Pancreas (tissue), 10 donors: ENCODE results near the gene SUV39H1. TPM values are rescaled to one million over a fixed set of nuclear protein-coding genes. Genes with fewer than 3 reads are reported as not detected.
"Not testable (repeated sequence)": the region's sequence is repeated elsewhere in the genome, so short reads cannot be mapped to it uniquely, and the experiment has no call there.

ENCODE experiments used
- ATAC-seq, 4 donors: fragments of 200-7000 bp; cut with Tn5 transposase; one replicate each; pipeline versions ENCODE4 v1.8.0 to v1.9.1; 2020; ENCODE audit warnings: mild to moderate bottlenecking in 4 of 4, moderate library complexity in 4 of 4
- DNase-seq, 6 donors: peaks; one replicate each; pipeline ENCODE4 v3.0.0-alpha.2; 2020
- FAIRE-seq: peaks from 2 replicates; lab custom pipeline; 2012; peaks lifted over from hg19 to GRCh38; lab: Jason Lieb, UNC
- H3K27ac ChIP-seq, 4 donors: fragments of 200-600 bp; sonication (generic); 1 replicate in 3 of 4; 2 replicates in 1 of 4; pipeline versions ENCODE4 v1.5.0 to v1.8.0; 2020
- H3K27me3 ChIP-seq, 4 donors: fragments of 200-600 bp; one replicate each; pipeline ENCODE4 v1.8.0; 2021
- H3K36me3 ChIP-seq, 3 donors: fragments of 200-600 bp; sonication (generic) in 1 of 3; one replicate each; pipeline versions ENCODE4 v1.5.0 to v1.8.0; 2020 to 2021
- H3K4me1 ChIP-seq, 3 donors: fragments of 200-600 bp; one replicate each; pipeline ENCODE4 v1.8.0; 2021
- H3K4me3 ChIP-seq, 4 donors: fragments of 200-600 bp; sonication (generic) in 2 of 4; one replicate each; pipeline versions ENCODE4 v1.5.0 to v1.8.0; 2020 to 2021
- H3K9me3 ChIP-seq, 4 donors: fragments of 200-600 bp; one replicate each; pipeline ENCODE4 v1.8.0; 2021
- CTCF ChIP-seq, 4 donors: fragments of 200-600 bp; sonication (generic) in 3 of 4; IDR thresholded peaks; one replicate each; pipeline versions ENCODE4 v1.5.0 to v1.8.0; 2021; ENCODE audit warnings: antibody characterized with exemption in 4 of 4
- WGBS, 2 donors: extraction: QIAGEN DNeasy Blood & Tissue Kit; methylation state at CpG; one replicate each; pipeline ENCODE4 v1.1.7; 2013; 5-methylcytosine and 5-hydroxymethylcytosine counted together
- intact Hi-C, 3 donors: fragments of 100-400 bp; cut with DNase I; formaldehyde crosslinking; loops; one replicate each; pipeline versions ENCODE4 v1.11.1 to v1.14.2; 2022
- polyA plus RNA-seq, 2 donors: library from polyadenylated mRNA; stranded (reverse); fragments of 200-250 nt; gene quantifications; one replicate each; pipeline ENCODE4 v1.2.3, GENCODE V29; 2013
- total RNA-seq, 6 donors: library from RNA; stranded (reverse); fragmentation: NEBNext Ultra II Directional in 4 of 6; extraction: Animal tissue kit (Norgen Biotek cat#: 25700) in 4 of 6; gene quantifications; one replicate each; pipeline versions ENCODE4 v1.2.1 to v1.2.4, GENCODE V29; 2021 to 2023
- donor health status: healthy with polysubstance abuse.
- donor health status: DM: no; HTN: no; CAD: no; lungs with moderate emphysema.
- donor health status: DM: no; HTN: no; CAD: no.
- donor health status: control.
- donor health status: control.
- donor health status: Bipolar disorder and iron deficiency.
- donor health status: DM: yes; HTN: yes; CAD: no.
- donor health status: DM: no; HTN: no; CAD: no.
- donor health status: DM: no; HTN: no; CAD: no.
- donor health status: DM: yes; HTN: yes; CAD: no.

Gene SUV39H1
- total and polyA plus RNA-seq, 8 donors = 0.88 to 2.8 (median 1.9) TPM

- intact Hi-C loops = no loop called here
- no peak overlapping the region for H3K27ac ChIP-seq
- H3K9me3 ChIP-seq = no peaks in the 10 kb centered on the region
- DNase-seq = no peak
- no peaks in the 10 kb centered on the region for H3K27me3 ChIP-seq
- no peak overlapping the region for H3K4me3 ChIP-seq
- no peaks in the 10 kb centered on the region for H3K36me3 ChIP-seq
- ATAC-seq = no peak
- H3K4me1 ChIP-seq = no peaks in the 10 kb centered on the region
- FAIRE-seq = no peak
- WGBS, 2 donors = 39 to 46% methylated on average over 10 of the region's 10 CpGs
- no peak for TF ChIP-seq CTCF (IDR thresholded peaks at IDR 0.05)
Measured at GRCh38 chrX:48681539-48682183, 14.9 kb upstream of the SUV39H1 start.

GRCh38 chrX:48682795-48683194, 13.7 kb upstream of the SUV39H1 start:
- WGBS, 2 donors = 75 to 83% methylated on average over 12 of the region's 12 CpGs
- FAIRE-seq, H3K4me3 ChIP-seq, intact Hi-C loops, H3K27me3 ChIP-seq, DNase-seq, H3K36me3 ChIP-seq, H3K4me1 ChIP-seq, H3K9me3 ChIP-seq: not testable (repeated sequence)
- peak overlapping the region in 2 of 4 donors; percentile 33 to 44 for H3K27ac ChIP-seq
- ATAC-seq = peak in 2 of 4 donors; percentile 63 to 68

- peak in 1 of 6 donors; percentile 23 for DNase-seq
- no peak for FAIRE-seq
Measured at GRCh38 chrX:48683411-48683982, 13.0 kb upstream of the SUV39H1 start, which contains the start of gene WAS. Gene WAS (plus strand): TSS chrX:48683799. CDS start chrX:48683854, 55 bp downstream.

GRCh38 chrX:48684134-48684533, 12.4 kb upstream of the SUV39H1 start:
- Histone ChIP-seq H3K27me3 (no peaks in the 10 kb centered on the region), H3K27ac (no peak overlapping the region), H3K36me3 (no peaks in the 10 kb centered on the region), H3K9me3 (no peaks in the 10 kb centered on the region), H3K4me3 (peak overlapping the region in 1 of 4 donors; percentile 20), H3K4me1 (no peaks in the 10 kb centered on the region)
- WGBS, 2 donors = 53 to 56% methylated on average over 7 of the region's 7 CpGs
- TF ChIP-seq CTCF (IDR thresholded peaks at IDR 0.05) = no peak
- DNase-seq = no peak
- no peak for FAIRE-seq
- intact Hi-C loops = no loop called here
- ATAC-seq = no peak

More at GRCh38 chrX:48683411-48683982, 13.0 kb upstream of the SUV39H1 start, which contains the start of gene WAS:
- Histone ChIP-seq H3K36me3 (no peaks in the 10 kb centered on the region), H3K9me3 (no peaks in the 10 kb centered on the region), H3K27me3 (no peaks in the 10 kb centered on the region), H3K4me1 (no peaks in the 10 kb centered on the region), H3K4me3 (peak within 1 kb of the TSS in 1 of 4 donors; percentile 20), H3K27ac (peak within 1 kb of the TSS in 2 of 4 donors; percentile 33 to 44)
- peak in 2 of 4 donors; percentile 67 to 70 for ATAC-seq
- WGBS, 2 donors = 63 to 69% methylated on average over 13 of the region's 13 CpGs
- intact Hi-C loops = no loop called here
- TF ChIP-seq CTCF (IDR thresholded peaks at IDR 0.05) = no peak

GRCh38 chrX:48685416-48685815, 11.1 kb upstream of the SUV39H1 start:
- DNase-seq = no peak
- no peaks in the 10 kb centered on the region for H3K27me3 ChIP-seq
- H3K4me1 ChIP-seq = no peaks in the 10 kb centered on the region
- TF ChIP-seq CTCF (IDR thresholded peaks at IDR 0.05) = no peak
- FAIRE-seq = no peak
- no peak overlapping the region for H3K27ac ChIP-seq
- no peak overlapping the region for H3K4me3 ChIP-seq
- no peak for ATAC-seq
- 51 to 66% methylated on average over 12 of the region's 12 CpGs for WGBS, 2 donors
- intact Hi-C loops = no loop called here
- H3K9me3 ChIP-seq = no peaks in the 10 kb centered on the region
- H3K36me3 ChIP-seq = no peaks in the 10 kb centered on the region
